Mesenchymal stem cell (in vitro differentiated cells and primary cell): Measurements from ENCODE around the gene NPHP1.
A peak's percentile ranks its signal among the peaks of the same experiment; 100 is the strongest.
"Not testable (repeated sequence)": the region's sequence is repeated elsewhere in the genome, so short reads cannot be mapped to it uniquely, and the experiment has no call there.

Experiments used
- DNase-seq: peaks from one replicate; pipeline ENCODE4 v3.0.0-alpha.2; 2013
- H2AFZ ChIP-seq: one replicate; pipeline ENCODE4 v1.6.1; 2013; ENCODE audit warnings: low read depth, mild to moderate bottlenecking, control low read depth, inconsistent platforms, low read length, moderate library complexity
- H2AK5ac ChIP-seq: 2 replicates; pipeline ENCODE4 v1.6.1; 2013; ENCODE audit warnings: low read length, moderate library complexity, mild to moderate bottlenecking, inconsistent platforms; ENCODE audit not compliant: severe bottlenecking
- H2BK120ac ChIP-seq: one replicate; pipeline ENCODE4 v1.6.1; 2013; ENCODE audit warnings: low read depth, mild to moderate bottlenecking, inconsistent platforms, low read length, moderate library complexity
- H2BK12ac ChIP-seq, 2 experiments: one replicate each; pipeline ENCODE4 v1.6.1; 2013; ENCODE audit warnings: inconsistent platforms in 2 of 2, low read length in 2 of 2, mild to moderate bottlenecking in 2 of 2, moderate library complexity in 2 of 2, control low read depth in 1 of 2
- H2BK15ac ChIP-seq: one replicate; pipeline ENCODE4 v1.6.1; 2013; ENCODE audit warnings: mild to moderate bottlenecking, low read depth, inconsistent platforms; ENCODE audit not compliant: poor library complexity, severe bottlenecking
- H2BK5ac ChIP-seq: 2 replicates; pipeline ENCODE4 v1.6.1; 2013; ENCODE audit warnings: low read depth, mild to moderate bottlenecking, low read length, control low read depth, inconsistent platforms; ENCODE audit not compliant: poor library complexity, severe bottlenecking
- H3K14ac ChIP-seq, 2 experiments: one replicate each; pipeline ENCODE4 v1.6.1; 2013; ENCODE audit warnings: inconsistent platforms in 2 of 2, low read length in 2 of 2, control low read depth in 1 of 2, mild to moderate bottlenecking in 1 of 2, moderate library complexity in 1 of 2
- H3K18ac ChIP-seq, 2 experiments: one replicate each; pipeline ENCODE4 v1.6.1; 2013; ENCODE audit warnings: inconsistent platforms in 2 of 2, low read length in 2 of 2, control low read depth in 1 of 2, low read depth in 1 of 2, mild to moderate bottlenecking in 1 of 2
- H3K23ac ChIP-seq, 2 experiments: one replicate each; pipeline ENCODE4 v1.6.1; 2013; ENCODE audit warnings: inconsistent platforms in 2 of 2, low read length in 2 of 2, mild to moderate bottlenecking in 2 of 2, moderate library complexity in 2 of 2, control low read depth in 1 of 2
- H3K27ac ChIP-seq: 2 replicates; pipeline ENCODE4 v1.5.1; 2013; ENCODE audit warnings: mild to moderate bottlenecking, moderate library complexity, low read length, control low read depth, inconsistent platforms; ENCODE audit not compliant: poor library complexity, severe bottlenecking
- H3K27me3 ChIP-seq, 2 experiments: 2 replicates each; pipeline versions ENCODE4 v1.6.1 to v1.7.0; 2013; ENCODE audit warnings: low read length in 2 of 2, mild to moderate bottlenecking in 2 of 2, moderate library complexity in 2 of 2, control low read depth in 1 of 2, inconsistent platforms in 1 of 2; ENCODE audit not compliant: control insufficient read depth in 1 of 2, insufficient read depth in 1 of 2
- H3K36me3 ChIP-seq, 2 experiments: 2 replicates each; pipeline versions ENCODE4 v1.6.1 to v1.7.0; 2013; ENCODE audit warnings: low read length in 2 of 2, control low read depth in 1 of 2, inconsistent platforms in 1 of 2, low read depth in 1 of 2, mild to moderate bottlenecking in 1 of 2; ENCODE audit not compliant: insufficient read depth in 2 of 2, control insufficient read depth in 1 of 2
- H3K4ac ChIP-seq, 2 experiments: one replicate each; pipeline ENCODE4 v1.6.1; 2013; ENCODE audit warnings: inconsistent platforms in 2 of 2, low read length in 2 of 2, mild to moderate bottlenecking in 2 of 2, moderate library complexity in 2 of 2, control low read depth in 1 of 2, low read depth in 1 of 2
- H3K4me1 ChIP-seq: 2 replicates; pipeline ENCODE4 v1.6.1; 2013; ENCODE audit warnings: low read depth, low read length, control low read depth; ENCODE audit not compliant: control insufficient read depth, insufficient read depth
- H3K4me2 ChIP-seq: 2 replicates; pipeline ENCODE4 v1.6.1; 2013; ENCODE audit warnings: low read length, mild to moderate bottlenecking, inconsistent platforms; ENCODE audit not compliant: poor library complexity, severe bottlenecking
- H3K4me3 ChIP-seq, 2 experiments: 2 replicates each; pipeline versions ENCODE4 v1.5.1 to v1.7.0; 2013; ENCODE audit warnings: low read length in 2 of 2, mild to moderate bottlenecking in 2 of 2, control low read depth in 1 of 2, low read depth in 1 of 2; ENCODE audit not compliant: insufficient read depth in 1 of 2
- H3K79me1 ChIP-seq: replicated peaks from 2 replicates; pipeline ENCODE4 v1.6.1; 2013; ENCODE audit warnings: mild to moderate bottlenecking, control low read depth, low read length, inconsistent platforms; ENCODE audit not compliant: poor library complexity, severe bottlenecking
- H3K9ac ChIP-seq: 2 replicates; pipeline ENCODE4 v1.7.0; 2013; ENCODE audit warnings: mild to moderate bottlenecking, low read length, moderate library complexity
- H3K9me3 ChIP-seq: 2 replicates; pipeline ENCODE4 v1.7.0; 2013; ENCODE audit warnings: mild to moderate bottlenecking, low read length; ENCODE audit not compliant: control insufficient read depth
- H4K8ac ChIP-seq: one replicate; pipeline ENCODE4 v1.6.1; 2013; ENCODE audit warnings: inconsistent platforms, mild to moderate bottlenecking, low read length, moderate library complexity
- H4K91ac ChIP-seq: one replicate; pipeline ENCODE4 v1.6.1; 2013; ENCODE audit warnings: mild to moderate bottlenecking, low read length, inconsistent platforms
- WGBS: methylation state at CpG from one replicate; pipeline ENCODE4 v1.1.7; 2013; ENCODE audit warnings: mixed read lengths; 5-methylcytosine and 5-hydroxymethylcytosine counted together

NPHP1 gene

DNA sequence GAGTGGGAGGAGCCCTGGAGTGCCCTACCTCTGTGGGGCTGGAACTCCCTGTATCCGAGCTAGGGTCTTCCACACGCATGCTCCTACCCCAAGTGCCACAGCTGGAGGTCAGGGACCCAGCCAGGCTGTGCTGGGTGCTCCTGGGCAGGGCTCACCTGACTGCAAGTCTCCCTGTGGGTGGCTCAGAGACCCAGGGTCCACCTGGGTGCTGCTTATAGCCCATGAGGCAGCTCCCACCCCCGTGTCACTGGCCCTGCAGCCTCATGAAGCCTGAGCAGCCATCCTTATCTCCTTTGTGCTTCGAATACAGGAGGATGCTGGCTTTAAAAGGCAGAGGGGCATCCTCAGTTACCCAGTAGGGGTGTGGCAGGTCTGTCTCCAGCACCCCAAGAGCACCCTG is 103.9 kb downstream of the NPHP1 start:
- H4K8ac ChIP-seq, result peak overlapping the region; percentile 98
- not testable (repeated sequence) for H3K36me3 ChIP-seq, H3K27me3 ChIP-seq, H3K9me3 ChIP-seq, DNase-seq, H3K79me1 ChIP-seq, H3K4me3 ChIP-seq
- 38% methylated on average over 4 of the region's 4 CpGs for WGBS
- peak overlapping the region; percentile 94 to 99 for H2BK12ac ChIP-seq
- peak overlapping the region in 1 of 2 experiments; percentile 74 for H3K14ac ChIP-seq
- H3K18ac ChIP-seq, result peak overlapping the region; percentile 99 to 100
- peak overlapping the region; percentile 95 for H2AK5ac ChIP-seq
- peak overlapping the region; percentile 88 for H3K9ac ChIP-seq
- H2BK5ac ChIP-seq, result peak overlapping the region; percentile 79
- peaks cover 36% of the 10 kb centered on the region for H3K4me1 ChIP-seq
- H2AFZ ChIP-seq, result peak overlapping the region; percentile 76
- H4K91ac ChIP-seq, result peak overlapping the region; percentile 97
- H2BK120ac ChIP-seq, result peak overlapping the region; percentile 94
- H3K4me2 ChIP-seq, result peak overlapping the region; percentile 34
- H2BK15ac ChIP-seq, result peak overlapping the region; percentile 95
- peak overlapping the region; percentile 97 for H3K27ac ChIP-seq
- peak overlapping the region; percentile 84 to 99 for H3K4ac ChIP-seq
- peak overlapping the region in 1 of 2 experiments; percentile 84 for H3K23ac ChIP-seq

DNA sequence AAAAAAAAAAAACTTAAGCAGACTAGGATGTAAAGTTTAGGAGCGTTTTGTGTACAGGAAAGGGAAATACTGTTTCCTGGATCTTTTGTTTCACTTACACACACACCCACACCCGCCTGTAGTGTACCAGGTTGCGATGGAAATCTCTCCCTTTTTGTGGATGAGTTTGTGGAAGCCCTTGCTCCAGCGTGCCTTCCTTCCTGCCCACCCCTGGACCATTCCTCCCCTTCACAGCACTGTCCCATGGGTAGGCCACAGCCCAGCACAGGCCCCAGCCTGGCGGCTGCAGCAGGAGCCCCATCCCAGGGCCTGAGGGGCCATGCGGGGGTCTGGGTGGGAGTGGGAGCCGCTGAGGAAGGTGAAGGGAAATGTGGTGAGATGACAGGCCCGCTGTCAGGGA is 104.3 kb downstream of the NPHP1 start:
- no peak overlapping the region for H3K23ac ChIP-seq
- peak overlapping the region; percentile 94 to 99 for H2BK12ac ChIP-seq
- H2AK5ac ChIP-seq, result peak overlapping the region; percentile 31
- peak overlapping the region; percentile 99 to 100 for H3K18ac ChIP-seq
- peak overlapping the region; percentile 88 for H3K9ac ChIP-seq
- H3K36me3 ChIP-seq, result peaks cover 0 to 2% of the 10 kb centered on the region in 2 experiments
- WGBS, result 77% methylated on average over 4 of the region's 8 CpGs
- H3K9me3 ChIP-seq, result no peaks in the 10 kb centered on the region
- no peaks in the 10 kb centered on the region for H3K27me3 ChIP-seq
- no peak for DNase-seq
- H2BK120ac ChIP-seq, result peak overlapping the region; percentile 94
- no peak overlapping the region for H2AFZ ChIP-seq
- H4K8ac ChIP-seq, result peak overlapping the region; percentile 98
- peaks cover 34% of the 10 kb centered on the region for H3K4me1 ChIP-seq
- H3K27ac ChIP-seq, result peak overlapping the region; percentile 97
- H3K4me3 ChIP-seq, result no peak overlapping the region
- peak overlapping the region; percentile 97 for H4K91ac ChIP-seq
- no peaks in the 10 kb centered on the region for H3K79me1 ChIP-seq
- no peak overlapping the region for H3K4me2 ChIP-seq
- no peak overlapping the region for H3K14ac ChIP-seq
- peak overlapping the region; percentile 88 to 99 for H3K4ac ChIP-seq
- H2BK5ac ChIP-seq, result peak overlapping the region; percentile 79
- H2BK15ac ChIP-seq, result peak overlapping the region; percentile 95

DNA sequence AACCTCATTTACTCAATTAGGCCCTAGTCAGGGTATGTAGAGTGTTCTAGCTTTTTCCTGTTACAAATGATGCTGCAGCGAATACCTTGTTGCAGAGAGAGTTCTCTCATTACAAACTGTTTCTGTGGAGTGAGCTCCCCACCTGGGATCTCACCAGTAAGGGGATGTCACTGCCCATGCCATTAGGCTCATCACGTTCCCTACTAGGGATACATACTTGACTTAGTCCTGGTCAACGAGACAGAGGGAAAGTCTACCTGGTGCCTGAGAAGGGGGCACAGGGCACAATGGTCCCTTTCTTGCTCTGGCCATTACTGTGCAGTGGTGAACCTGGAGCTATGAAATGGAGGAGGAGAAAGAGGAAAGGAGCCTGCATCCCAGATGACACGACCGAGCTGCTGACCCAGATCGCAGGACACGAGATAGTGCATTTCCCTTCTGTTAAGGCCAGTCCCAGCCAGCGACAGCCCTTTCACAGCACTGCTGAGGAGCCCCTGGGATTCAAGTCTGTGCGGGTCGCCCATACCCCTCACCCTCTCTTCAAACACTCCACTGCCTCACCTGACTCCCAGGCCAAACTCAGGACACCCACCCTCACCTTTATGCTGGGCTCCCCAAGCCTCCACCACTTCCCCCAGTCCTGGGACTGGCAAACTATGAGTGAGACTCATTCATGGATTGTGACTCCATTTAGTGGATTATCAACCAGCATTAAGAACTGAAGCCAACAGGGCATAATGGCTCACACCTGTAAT is 105.2 kb downstream of the NPHP1 start:
- H2BK15ac ChIP-seq, result peak overlapping the region; percentile 9
- peak overlapping the region; percentile 54 to 70 for H3K18ac ChIP-seq
- WGBS, result 79% methylated on average over 10 of the region's 10 CpGs
- H2BK120ac ChIP-seq, result peak overlapping the region; percentile 62
- H3K36me3 ChIP-seq, result peaks cover 0 to under 1% of the 10 kb centered on the region in 2 experiments
- peak overlapping the region in 1 of 2 experiments; percentile 26 for H3K14ac ChIP-seq
- peak overlapping the region; percentile 70 to 72 for H3K4ac ChIP-seq
- H4K8ac ChIP-seq, result peak overlapping the region; percentile 19
- no peaks in the 10 kb centered on the region for H3K27me3 ChIP-seq
- no peak overlapping the region for H3K4me2 ChIP-seq
- H2BK12ac ChIP-seq, result peak overlapping the region; percentile 72 to 94
- peak overlapping the region; percentile 82 for H4K91ac ChIP-seq
- H3K4me3 ChIP-seq, result no peak overlapping the region
- no peak overlapping the region for H3K23ac ChIP-seq
- no peaks in the 10 kb centered on the region for H3K79me1 ChIP-seq
- no peak overlapping the region for H3K27ac ChIP-seq
- DNase-seq, result no peak
- peaks cover 30% of the 10 kb centered on the region for H3K4me1 ChIP-seq
- no peak overlapping the region for H3K9ac ChIP-seq
- H2AK5ac ChIP-seq, result peak overlapping the region; percentile 13
- no peak overlapping the region for H2AFZ ChIP-seq
- H2BK5ac ChIP-seq, result no peak overlapping the region
- H3K9me3 ChIP-seq, result no peaks in the 10 kb centered on the region

DNA sequence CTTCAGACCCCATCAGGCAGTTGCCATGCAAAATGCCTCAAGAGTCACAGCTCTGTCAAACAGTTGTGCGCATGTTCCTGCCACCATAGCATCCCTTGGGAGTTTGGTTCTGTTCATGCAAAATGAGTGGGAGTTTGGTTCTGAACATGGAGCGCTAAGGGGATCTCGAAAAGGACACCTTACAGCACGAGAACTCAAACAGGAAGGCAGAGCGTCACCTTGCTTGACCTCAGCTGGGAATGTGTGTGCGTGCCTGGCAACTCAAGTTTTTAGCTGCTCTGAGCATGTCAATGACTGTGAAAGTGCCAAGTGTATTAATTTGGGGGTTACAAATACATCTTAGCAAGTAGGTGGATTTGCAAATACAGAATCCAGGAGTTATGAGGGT is 105.8 kb downstream of the NPHP1 start:
- WGBS, result 91% methylated on average over 6 of the region's 6 CpGs
- no peak overlapping the region for H3K14ac ChIP-seq

More for the DNA sequence above, 105.8 kb downstream of the NPHP1 start:
- no peak for DNase-seq
- Histone ChIP-seq H2BK12ac (no peak overlapping the region), H4K8ac (no peak overlapping the region), H3K36me3 (no peaks in the 10 kb centered on the region), H2AK5ac (no peak overlapping the region), H3K9ac (no peak overlapping the region), H2AFZ (no peak overlapping the region), H4K91ac (no peak overlapping the region), H3K4ac (no peak overlapping the region), H3K27ac (no peak overlapping the region), H2BK120ac (no peak overlapping the region), H3K18ac (no peak overlapping the region), H3K9me3 (no peaks in the 10 kb centered on the region), H2BK15ac (no peak overlapping the region), H3K4me3 (no peak overlapping the region), H3K27me3 (no peaks in the 10 kb centered on the region), H3K23ac (no peak overlapping the region), H3K4me1 (peaks cover 28% of the 10 kb centered on the region), H3K4me2 (no peak overlapping the region), H2BK5ac (no peak overlapping the region), H3K79me1 (no peaks in the 10 kb centered on the region)
